Cardiac muscle cell (in vitro differentiated cells and primary cell): ENCODE data around the gene ZDHHC18. TPM values are rescaled to one million over a fixed set of nuclear protein-coding genes. Genes with fewer than 3 reads are reported as not detected.

Source experiments
- DNase-seq, 2 donors: peaks; one replicate each; pipeline versions ENCODE4 v3.0.0 to v3.0.0-alpha.2; 2010 to 2017; ENCODE audit warnings: low read depth in 1 of 2, low spot score in 1 of 2
- H3K27ac ChIP-seq: fragments of 200-600 bp; sonication (generic); 2 replicates; pipeline ENCODE4 v1.5.1; 2016
- H3K27me3 ChIP-seq: fragments of 200-600 bp; sonication (generic); 2 replicates; pipeline ENCODE4 v1.6.0; 2016; ENCODE audit warnings: control low read depth
- H3K36me3 ChIP-seq: fragments of 200-600 bp; sonication (generic); 2 replicates; pipeline ENCODE4 v1.5.1; 2016; ENCODE audit warnings: control low read depth
- H3K4me1 ChIP-seq: fragments of 200-600 bp; sonication (generic); 2 replicates; pipeline ENCODE4 v1.8.1; 2017; ENCODE audit warnings: low read depth, mild to moderate bottlenecking, mixed run types
- H3K4me3 ChIP-seq: fragments of 200-600 bp; sonication (generic); 2 replicates; pipeline ENCODE4 v1.5.1; 2016; ENCODE audit warnings: mild to moderate bottlenecking
- H3K9me3 ChIP-seq: fragments of 200-600 bp; sonication (generic); 2 replicates; pipeline ENCODE4 v1.5.1; 2017; ENCODE audit warnings: low read depth, mild to moderate bottlenecking, control low read depth
- polyA plus RNA-seq: library from polyadenylated mRNA; unstranded; fragments of >200 nt; fragmentation: Nextera tagmentation; extraction: Ambion mirVana; gene quantifications from 2 replicates; pipeline ENCODE4 v1.2.1, GENCODE V29; 2016
- total RNA-seq: library from RNA; depleted of rRNA; stranded (reverse); fragments of >200 nt; gene quantifications from 2 replicates; pipeline ENCODE4 v1.2.3, GENCODE V29; 2016
- TF ChIP-seq, protein P1 (sequence below): IDR thresholded peaks from 2 replicates; pipeline ENCODE4 v1.5.1; 2012; ENCODE audit warnings: low read depth, mild to moderate bottlenecking, low read length

ZDHHC18 gene
- total and polyA plus RNA-seq, 2 experiments from 2014 or later = 16.1 to 16.6 TPM

DNA sequence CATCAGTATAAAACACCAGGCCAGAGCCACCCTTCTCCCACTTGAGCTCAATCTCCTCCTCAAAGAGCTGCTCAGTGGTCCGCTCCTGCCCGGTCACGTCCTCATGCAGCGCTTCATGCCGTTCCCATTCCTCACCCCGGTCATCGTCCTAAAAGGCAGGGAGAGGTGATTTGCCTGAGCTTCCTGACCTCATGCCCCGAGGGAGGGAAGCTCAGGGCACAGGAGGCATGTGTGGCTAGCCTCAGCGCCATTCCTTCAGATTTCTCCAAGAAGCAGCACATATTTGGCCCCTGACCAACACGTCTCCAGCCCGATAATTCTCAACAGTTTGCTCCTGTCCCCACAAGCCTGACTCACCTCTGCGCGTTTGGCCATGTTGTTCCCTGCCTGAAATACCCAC lies 67.8 kb downstream of the ZDHHC18 start:
- H3K36me3 ChIP-seq = peaks cover 14% of the 10 kb centered on the region
- peaks cover 7% of the 10 kb centered on the region for H3K4me1 ChIP-seq
- no peak for DNase-seq
- H3K9me3 ChIP-seq = no peaks in the 10 kb centered on the region
- H3K27ac ChIP-seq = no peak overlapping the region
- TF ChIP-seq, protein P1, sequence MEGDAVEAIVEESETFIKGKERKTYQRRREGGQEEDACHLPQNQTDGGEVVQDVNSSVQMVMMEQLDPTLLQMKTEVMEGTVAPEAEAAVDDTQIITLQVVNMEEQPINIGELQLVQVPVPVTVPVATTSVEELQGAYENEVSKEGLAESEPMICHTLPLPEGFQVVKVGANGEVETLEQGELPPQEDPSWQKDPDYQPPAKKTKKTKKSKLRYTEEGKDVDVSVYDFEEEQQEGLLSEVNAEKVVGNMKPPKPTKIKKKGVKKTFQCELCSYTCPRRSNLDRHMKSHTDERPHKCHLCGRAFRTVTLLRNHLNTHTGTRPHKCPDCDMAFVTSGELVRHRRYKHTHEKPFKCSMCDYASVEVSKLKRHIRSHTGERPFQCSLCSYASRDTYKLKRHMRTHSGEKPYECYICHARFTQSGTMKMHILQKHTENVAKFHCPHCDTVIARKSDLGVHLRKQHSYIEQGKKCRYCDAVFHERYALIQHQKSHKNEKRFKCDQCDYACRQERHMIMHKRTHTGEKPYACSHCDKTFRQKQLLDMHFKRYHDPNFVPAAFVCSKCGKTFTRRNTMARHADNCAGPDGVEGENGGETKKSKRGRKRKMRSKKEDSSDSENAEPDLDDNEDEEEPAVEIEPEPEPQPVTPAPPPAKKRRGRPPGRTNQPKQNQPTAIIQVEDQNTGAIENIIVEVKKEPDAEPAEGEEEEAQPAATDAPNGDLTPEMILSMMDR = no peak
- H3K4me3 ChIP-seq = no peak overlapping the region
- H3K27me3 ChIP-seq = no peaks in the 10 kb centered on the region

DNA sequence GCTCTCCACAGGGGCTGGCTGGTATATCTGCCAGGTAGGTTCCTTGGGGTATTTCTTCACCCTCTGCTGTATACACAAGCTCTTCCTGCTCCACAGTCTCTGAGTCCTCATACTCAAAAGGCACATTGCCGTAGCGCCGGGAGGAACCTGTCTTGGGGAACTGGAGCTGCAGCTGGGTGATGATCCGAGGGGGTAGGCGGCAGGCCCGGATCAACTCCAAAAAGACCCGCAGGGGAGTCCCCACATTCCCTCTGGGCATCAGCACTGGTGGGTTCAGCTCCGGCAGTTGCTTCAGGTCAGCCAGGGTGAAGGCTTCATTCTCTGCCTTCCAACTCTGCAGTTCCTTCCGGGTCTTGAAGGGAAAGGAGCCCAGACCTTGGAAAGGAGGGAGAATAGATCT lies 70.9 kb downstream of the ZDHHC18 start:
- Histone ChIP-seq H3K36me3 (peaks cover 14% of the 10 kb centered on the region), H3K27me3 (no peaks in the 10 kb centered on the region), H3K9me3 (no peaks in the 10 kb centered on the region), H3K27ac (no peak overlapping the region), H3K4me3 (no peak overlapping the region), H3K4me1 (peaks cover 6% of the 10 kb centered on the region)
- TF ChIP-seq, protein P1 = no peak
- DNase-seq = no peak

DNA sequence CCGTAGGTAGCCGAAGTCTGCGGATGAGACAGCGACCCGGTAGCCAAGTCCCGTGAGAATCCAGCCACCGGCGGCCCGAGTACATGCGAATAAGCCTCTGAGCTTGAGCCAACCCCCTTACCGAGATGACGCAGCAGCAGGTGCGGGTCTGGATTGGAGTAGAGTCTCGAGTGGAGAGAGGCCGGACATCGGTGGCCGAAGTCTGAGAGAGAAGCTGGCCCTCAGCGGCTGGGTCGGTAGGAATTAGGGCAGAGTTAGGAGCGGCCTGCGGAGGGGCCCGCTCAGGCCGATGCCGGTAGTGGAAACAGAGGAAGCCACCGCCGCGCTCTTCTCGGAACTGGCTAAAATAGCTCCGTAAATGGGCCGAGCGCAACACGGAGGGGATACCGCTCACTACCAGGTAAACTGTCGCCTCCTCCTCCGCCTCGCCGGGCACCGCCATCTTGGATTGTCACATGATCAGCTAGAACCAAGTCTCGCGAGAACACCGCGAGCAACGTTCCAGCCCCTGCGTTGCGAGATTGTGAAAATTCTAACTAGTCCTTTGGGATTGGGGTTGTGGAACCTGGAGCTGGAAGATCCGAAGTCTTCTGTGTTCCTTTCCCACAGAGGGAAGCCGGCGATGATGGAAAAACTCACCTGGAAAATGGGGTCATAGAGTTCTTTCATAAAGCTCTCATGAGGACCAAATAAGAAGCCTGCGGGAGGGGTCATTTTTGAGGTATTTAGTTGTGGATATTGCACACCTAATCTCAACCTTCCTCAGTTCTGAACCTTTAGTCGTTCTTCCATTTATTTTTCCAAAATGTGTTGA lies 73.7 kb downstream of the ZDHHC18 start, which contains the start of gene GPATCH3:
GPATCH3 (minus strand) TSS at position 467 of the 814 bp plus-strand sequence; CDS start at position 442, 25 bp downstream.
- no peaks in the 10 kb centered on the region for H3K27me3 ChIP-seq

DNA sequence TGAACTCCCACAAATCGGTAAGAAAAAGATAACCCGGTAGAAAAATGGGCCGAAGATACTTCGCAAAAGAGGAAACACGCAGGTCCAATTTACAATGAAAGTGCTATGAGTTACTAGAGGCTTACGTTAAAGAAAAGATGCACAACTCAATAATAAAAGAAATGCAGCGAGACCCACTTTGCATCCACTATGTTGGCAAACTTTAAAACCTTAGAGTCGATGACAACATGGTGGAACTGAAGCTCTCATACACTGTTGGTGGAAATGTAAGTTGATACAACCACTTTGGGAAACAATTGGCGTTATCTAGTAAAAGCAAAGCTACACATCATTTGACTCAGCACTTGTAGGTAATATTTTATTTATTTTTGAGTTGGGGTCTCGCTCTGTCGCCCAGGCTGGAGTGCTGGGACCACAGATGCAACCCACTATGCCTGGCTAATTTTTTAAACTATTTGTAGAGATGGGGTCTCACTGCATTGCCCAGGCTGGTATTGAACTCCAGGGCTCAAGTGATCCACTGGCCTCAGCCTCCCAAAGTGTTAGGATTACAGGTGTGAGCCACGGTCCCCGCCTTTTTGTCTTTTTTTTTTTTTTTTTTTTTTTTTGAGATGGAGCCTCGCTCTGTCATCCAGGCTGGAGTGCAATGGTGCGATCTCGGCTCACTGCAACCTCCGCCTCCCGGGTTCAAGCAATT lies 74.5 kb downstream of the ZDHHC18 start:
- peaks cover 2% of the 10 kb centered on the region for H3K36me3 ChIP-seq
- DNase-seq = no peak
- peak overlapping the region; percentile 59 for H3K4me3 ChIP-seq
- no peaks in the 10 kb centered on the region for H3K27me3 ChIP-seq
- no peaks in the 10 kb centered on the region for H3K9me3 ChIP-seq
- peaks cover 6% of the 10 kb centered on the region for H3K4me1 ChIP-seq
- peak overlapping the region; percentile 98 for H3K27ac ChIP-seq
- TF ChIP-seq, protein P1 = no peak

More for the DNA sequence above, 73.7 kb downstream of the ZDHHC18 start, which contains the start of gene GPATCH3:
- peak; percentile 95 for DNase-seq
- Histone ChIP-seq H3K4me1 (peaks cover 6% of the 10 kb centered on the region), H3K27ac (peak within 1 kb of the TSS; percentile 98), H3K9me3 (no peaks in the 10 kb centered on the region), H3K36me3 (peaks cover 5% of the 10 kb centered on the region), H3K4me3 (peak within 1 kb of the TSS; percentile 59)
- TF ChIP-seq, protein P1 = no peak

Other genes starting within 250 kb of the ZDHHC18 start
- gene ARID1A, start 130.7 kb upstream of the ZDHHC18 start, total RNA-seq = 52.9 and 93.3 TPM in 2 replicates
- 28.5 and 43.1 TPM in 2 replicates for gene ARID1A, start 130.7 kb upstream of the ZDHHC18 start, polyA plus RNA-seq
- gene PIGV, start 38.7 kb upstream of the ZDHHC18 start, total RNA-seq = 8.5 and 13.7 TPM in 2 replicates
- 11.7 and 12.4 TPM in 2 replicates for gene PIGV, start 38.7 kb upstream of the ZDHHC18 start, polyA plus RNA-seq
- 0.15 and 0.25 TPM in 2 replicates for gene SFN, start 36.5 kb downstream of the ZDHHC18 start, total RNA-seq
- gene SFN, start 36.5 kb downstream of the ZDHHC18 start, polyA plus RNA-seq = 0.13 TPM in 1 of 2 replicates, not detected in the other
- gene GPN2, start 63.6 kb downstream of the ZDHHC18 start, total RNA-seq = 18.4 and 21.5 TPM in 2 replicates
- 32.2 and 35.4 TPM in 2 replicates for gene GPN2, start 63.6 kb downstream of the ZDHHC18 start, polyA plus RNA-seq
- 11.0 and 16.1 TPM in 2 replicates for gene GPATCH3, start 73.8 kb downstream of the ZDHHC18 start, total RNA-seq
- gene GPATCH3, start 73.8 kb downstream of the ZDHHC18 start, polyA plus RNA-seq = 15.9 and 16.1 TPM in 2 replicates
- gene NR0B2, start 87.3 kb downstream of the ZDHHC18 start, total RNA-seq = 3.3 and 3.9 TPM in 2 replicates
- 2.1 and 2.4 TPM in 2 replicates for gene NR0B2, start 87.3 kb downstream of the ZDHHC18 start, polyA plus RNA-seq
- gene NUDC, start 95.1 kb downstream of the ZDHHC18 start, total RNA-seq = 73.8 and 99.6 TPM in 2 replicates
- gene NUDC, start 95.1 kb downstream of the ZDHHC18 start, polyA plus RNA-seq = 152 and 192 TPM in 2 replicates
- 0.63 and 0.67 TPM in 2 replicates for gene KDF1, start 133.8 kb downstream of the ZDHHC18 start, total RNA-seq
- 0.35 and 0.37 TPM in 2 replicates for gene KDF1, start 133.8 kb downstream of the ZDHHC18 start, polyA plus RNA-seq
- 61.7 and 63.7 TPM in 2 replicates for gene TRNP1, start 167.0 kb downstream of the ZDHHC18 start, total RNA-seq
- gene TRNP1, start 167.0 kb downstream of the ZDHHC18 start, polyA plus RNA-seq = 42.9 and 55.5 TPM in 2 replicates
- 8.8 and 9.4 TPM in 2 replicates for gene TENT5B, start 186.2 kb downstream of the ZDHHC18 start, total RNA-seq
- gene TENT5B, start 186.2 kb downstream of the ZDHHC18 start, polyA plus RNA-seq = 6.8 and 8.5 TPM in 2 replicates